GM23338 (cell line): ENCODE results near the gene WRNIP1. TPM values are rescaled to one million over a fixed set of nuclear protein-coding genes. Genes with fewer than 3 reads are reported as not detected.

Source experiments
- ATAC-seq: fragments of 200-7000 bp; cut with Tn5 transposase; 3 replicates; pipeline ENCODE4 v1.9.1; 2020
- DNase-seq: peaks from one replicate; pipeline ENCODE4 v3.0.0-alpha.2; 2015; ENCODE audit warnings: low spot score
- H2AFZ ChIP-seq: fragments of 200-600 bp; sonication (generic); 2 replicates; pipeline ENCODE4 v1.8.0; 2016; ENCODE audit warnings: antibody characterized with exemption, mild to moderate bottlenecking, moderate library complexity
- H3F3A ChIP-seq: fragments of 200-600 bp; sonication (generic); replicated peaks from 2 replicates; pipeline ENCODE4 v1.8.0; 2017; ENCODE audit warnings: antibody characterized with exemption, mixed run types, low read depth
- H3K27ac ChIP-seq: fragments of 200-600 bp; sonication (generic); 2 replicates; pipeline ENCODE4 v1.6.1; 2016; ENCODE audit warnings: low read depth
- H3K27me3 ChIP-seq: fragments of 200-600 bp; sonication (generic); 2 replicates; pipeline ENCODE4 v1.8.0; 2016; ENCODE audit warnings: mild to moderate bottlenecking, mixed run types, moderate library complexity; ENCODE audit not compliant: insufficient read depth
- H3K36me3 ChIP-seq: fragments of 200-600 bp; sonication (generic); 2 replicates; pipeline ENCODE4 v1.8.0; 2016; ENCODE audit warnings: mild to moderate bottlenecking; ENCODE audit not compliant: insufficient read depth
- H3K4me1 ChIP-seq: fragments of 200-600 bp; sonication (generic); 2 replicates; pipeline ENCODE4 v1.8.0; 2016; ENCODE audit warnings: mild to moderate bottlenecking, moderate library complexity; ENCODE audit not compliant: insufficient read depth
- H3K4me2 ChIP-seq: fragments of 200-600 bp; sonication (generic); 2 replicates; pipeline ENCODE4 v1.7.1; 2017; ENCODE audit warnings: mixed run types
- H3K4me3 ChIP-seq: fragments of 200-600 bp; sonication (generic); 2 replicates; pipeline ENCODE4 v1.6.1; 2016; ENCODE audit warnings: mixed run types
- H3K79me2 ChIP-seq: fragments of 200-600 bp; sonication (generic); replicated peaks from 2 replicates; pipeline ENCODE4 v1.8.0; 2017; ENCODE audit warnings: mild to moderate bottlenecking; ENCODE audit not compliant: insufficient read depth
- H3K9me2 ChIP-seq: fragments of 200-600 bp; sonication (generic); 2 replicates; pipeline ENCODE4 v1.8.0; 2017; ENCODE audit not compliant: insufficient read depth
- H4K20me1 ChIP-seq: fragments of 200-600 bp; sonication (generic); replicated peaks from 2 replicates; pipeline ENCODE4 v1.8.0; 2017; ENCODE audit warnings: mild to moderate bottlenecking; ENCODE audit not compliant: insufficient read depth
- H3K27ac Mint-ChIP-seq: 2 replicates; pipeline ENCODE4 v1.8.0; 2020; ENCODE audit warnings: inconsistent platforms, mild to moderate bottlenecking, moderate library complexity, mixed read lengths
- H3K27me3 Mint-ChIP-seq: 3 replicates; pipeline ENCODE4 v1.8.0; 2022; ENCODE audit warnings: low read depth, mild to moderate bottlenecking, moderate library complexity, mixed read lengths, inconsistent platforms; ENCODE audit not compliant: insufficient read depth, poor library complexity
- H3K36me3 Mint-ChIP-seq: 3 replicates; pipeline ENCODE4 v1.8.0; 2021; ENCODE audit warnings: low read depth, mild to moderate bottlenecking, inconsistent platforms, moderate library complexity, mixed read lengths
- H3K4me1 Mint-ChIP-seq: 3 replicates; pipeline ENCODE4 v1.8.0; 2020; ENCODE audit warnings: mild to moderate bottlenecking, inconsistent platforms, mixed read lengths
- H3K4me3 Mint-ChIP-seq: 3 replicates; pipeline ENCODE4 v1.8.0; 2021; ENCODE audit warnings: moderate library complexity, mild to moderate bottlenecking, inconsistent platforms, mixed read lengths
- H3K9me3 Mint-ChIP-seq: 3 replicates; pipeline ENCODE4 v1.8.0; 2020; ENCODE audit warnings: moderate library complexity, mild to moderate bottlenecking, inconsistent platforms, mixed read lengths
- CTCF ChIP-seq, 2 experiments: fragments of 200-600 bp in 1 of 2; sonication (generic) in 1 of 2; conservative IDR thresholded peaks; 2 replicates each; pipeline versions ENCODE4 v1.5.1 to v1.6.1; 2016 to 2017; ENCODE audit warnings: antibody characterized with exemption in 2 of 2, low read depth in 2 of 2, mild to moderate bottlenecking in 2 of 2, moderate library complexity in 1 of 2
- NANOG ChIP-seq: IDR thresholded peaks from 2 replicates; pipeline ENCODE4 v1.6.1; 2016; ENCODE audit warnings: antibody characterized with exemption, borderline replicate concordance
- POLR2AphosphoS5 ChIP-seq: IDR thresholded peaks from 2 replicates; pipeline ENCODE4 v1.6.1; 2016; ENCODE audit warnings: antibody characterized with exemption, low read depth
- STAT1 ChIP-seq: IDR thresholded peaks from one replicate; pipeline ENCODE4 v1.6.1; 2016; ENCODE audit warnings: antibody characterized with exemption; ENCODE audit not compliant: unreplicated experiment
- ZNF114 ChIP-seq: fragments of 250-450 bp; sonication (Bioruptor Pico); IDR thresholded peaks from 2 replicates; pipeline ENCODE4 v1.5.0; 2020; ENCODE audit warnings: mild to moderate bottlenecking, moderate library complexity
- polyA plus RNA-seq: library from polyadenylated mRNA; unstranded; fragments of >200 nt; fragmentation: Nextera tagmentation; extraction: Ambion mirVana; gene quantifications from 2 replicates; pipeline ENCODE4 v1.2.1, GENCODE V29; 2016
- total RNA-seq: library from RNA; depleted of rRNA; stranded (reverse); fragments of >200 nt; shearing (Covaris generic); gene quantifications from 2 replicates; pipeline ENCODE4 v1.2.3, GENCODE V29; 2014

Gene WRNIP1
- total and polyA plus RNA-seq, 2 experiments from 2014 or later, result 27.6 to 66.0 TPM

- Mint-ChIP-seq H3K36me3 (0 out of 3 replicates have a peak, but pooled peaks cover 11% of the 10 kb centered on the region), H3K27me3 (peaks cover 7% of the 10 kb centered on the region), H3K9me3 (peaks cover 8% of the 10 kb centered on the region; the same call in 1 of the 3 replicates), H3K27ac (peak overlapping the region; percentile 94; the same call in 1 of the 2 replicates), H3K4me3 (peak overlapping the region; percentile 90), H3K4me1 (peaks cover 26% of the 10 kb centered on the region)
- Histone ChIP-seq H3K27ac (no peak overlapping the region), H4K20me1 (peaks cover 27% of the 10 kb centered on the region; the same call in 1 of the 2 replicates), H3K4me2 (peak overlapping the region; percentile 85), H3K4me1 (peaks cover 21% of the 10 kb centered on the region), H3F3A (no peaks in the 10 kb centered on the region), H3K9me2 (no peaks in the 10 kb centered on the region), H2AFZ (peak overlapping the region; percentile 92), H3K4me3 (peak overlapping the region; percentile 68), H3K27me3 (peaks cover 5% of the 10 kb centered on the region; the same call in 1 of the 2 replicates), H3K79me2 (peaks cover 29% of the 10 kb centered on the region), H3K36me3 (no peaks in the 10 kb centered on the region)
- TF ChIP-seq STAT1 (no peak), CTCF (conservative IDR thresholded peaks at IDR 0.05; ENCODE audit: low read depth in 2 of 2) (no peak), ZNF114 (CRISPR knock-in tag) (no peak)
- ATAC-seq, result no peak
- DNase-seq, result peak; percentile 38
Measured at GRCh38 chr6:2763876-2764540, 1.2 kb upstream of the WRNIP1 start.

- peaks cover 7% of the 10 kb centered on the region for H3K27me3 Mint-ChIP-seq
- H3K9me2 ChIP-seq, result no peaks in the 10 kb centered on the region
Measured at GRCh38 chr6:2764610-2765165, 505 bp upstream of the WRNIP1 start.

More at GRCh38 chr6:2764610-2765165, 505 bp upstream of the WRNIP1 start:
- H3K9me3 Mint-ChIP-seq, result peaks cover 8% of the 10 kb centered on the region; the same call in 1 of the 3 replicates
- H3K79me2 ChIP-seq, result peaks cover 36% of the 10 kb centered on the region
- 0 out of 3 replicates have a peak, but pooled peaks cover 11% of the 10 kb centered on the region for H3K36me3 Mint-ChIP-seq
- peak overlapping the region; percentile 59; the same call in 1 of the 2 replicates for H3K27ac ChIP-seq
- H3K27ac Mint-ChIP-seq, result peak overlapping the region; percentile 94
- no peaks in the 10 kb centered on the region for H3K36me3 ChIP-seq
- DNase-seq, result peak; percentile 62
- H4K20me1 ChIP-seq, result peaks cover 31% of the 10 kb centered on the region
- peaks cover 5% of the 10 kb centered on the region; the same call in 1 of the 2 replicates for H3K27me3 ChIP-seq
- peak overlapping the region; percentile 92 for H2AFZ ChIP-seq
- TF ChIP-seq POLR2AphosphoS5 (peak; percentile 71), STAT1 (no peak), NANOG (no peak)
- peak overlapping the region; percentile 68 for H3K4me3 ChIP-seq
- H3K4me3 Mint-ChIP-seq, result peak overlapping the region; percentile 90
- ATAC-seq, result peak; percentile 85
- H3K4me2 ChIP-seq, result peak overlapping the region; percentile 85
- peaks cover 28% of the 10 kb centered on the region for H3K4me1 ChIP-seq
- H3K4me1 Mint-ChIP-seq, result peaks cover 29% of the 10 kb centered on the region
- no peaks in the 10 kb centered on the region for H3F3A ChIP-seq
